HCT116 (cell line): ENCODE results near the gene A4GALT. TPM values are rescaled to one million over a fixed set of nuclear protein-coding genes. Genes with fewer than 3 reads are reported as not detected.

Experiments used
- ATAC-seq: fragments of 200-7000 bp; cut with Tn5 transposase; 2 replicates; pipeline ENCODE4 v1.9.1; 2020; ENCODE audit warnings: mild to moderate bottlenecking, moderate library complexity
- BruUV-seq: library from RNA; stranded (reverse); fragments of 400-500 nt; replicated peaks from 2 replicates; lab custom pipeline; 2021; lab: Mats Ljungman, UMichigan
- CTCF ChIA-PET: fragments of 300-600 bp; sonication (Branson Sonifier 250); formaldehyde crosslinking; loops from one replicate; lab custom pipeline; 2021; ENCODE audit warnings: antibody characterized with exemption; lab: Charles Lee
- POLR2A ChIA-PET: fragments of 300-600, 350-600 bp; sonication (Branson Sonifier 250); formaldehyde crosslinking; loops from one replicate; lab custom pipeline; 2021; ENCODE audit warnings: antibody characterized with exemption; lab: Charles Lee
- RAD21 ChIA-PET, 2 experiments: fragments of 300-600 bp; sonication (Branson Sonifier 250); formaldehyde crosslinking; loops; one replicate each; lab custom pipeline; 2023; ENCODE audit warnings: low total read pairs in 2 of 2; ENCODE audit not compliant: uncharacterized antibody in 2 of 2, unreplicated experiment in 2 of 2, low non-redundant PET in 1 of 2; lab: Charles Lee
- DNase-seq: peaks from one replicate; pipeline ENCODE4 v3.0.0-alpha.2; 2010; ENCODE audit warnings: low read depth, low spot score
- H2AFZ ChIP-seq: fragments of 200-600 bp; shearing (Covaris generic), sonication (generic); 2 replicates; pipeline ENCODE4 v1.6.1; 2017; ENCODE audit warnings: low read depth, mixed run types, mixed read lengths, antibody characterized with exemption, low read length; ENCODE audit not compliant: poor library complexity, severe bottlenecking
- H3K27ac ChIP-seq: 2 replicates; pipeline ENCODE4 v1.5.1; 2012; ENCODE audit warnings: low read depth, low read length
- H3K27me3 ChIP-seq: fragments of 200-600 bp; sonication (generic); 2 replicates; pipeline ENCODE4 v1.6.1; 2016; ENCODE audit warnings: mixed run types, low read length, mixed read lengths; ENCODE audit not compliant: insufficient read depth
- H3K36me3 ChIP-seq, 2 experiments: fragments of 200-500 bp in 1 of 2; fragments of 200-600 bp in 1 of 2; sonication (Bioruptor generic) in 1 of 2; sonication (generic) in 1 of 2; 2 replicates each; pipeline versions ENCODE4 v1.5.1 to v1.6.1; 2014 to 2016; ENCODE audit warnings: low read length in 2 of 2, inconsistent platforms in 1 of 2, mixed read lengths in 1 of 2, mixed run types in 1 of 2; ENCODE audit not compliant: insufficient read depth in 2 of 2, control insufficient read depth in 1 of 2
- H3K4me1 ChIP-seq, 2 experiments: fragments of 200-600 bp in 1 of 2; sonication (generic) in 1 of 2; 2 replicates each; pipeline versions ENCODE4 v1.5.1 to v1.6.1; 2012 to 2017; ENCODE audit warnings: low read length in 2 of 2, inconsistent platforms in 1 of 2, mild to moderate bottlenecking in 1 of 2, mixed read lengths in 1 of 2, mixed run types in 1 of 2, moderate library complexity in 1 of 2; ENCODE audit not compliant: insufficient read depth in 2 of 2, control insufficient read depth in 1 of 2
- H3K4me2 ChIP-seq: fragments of 200-600 bp; sonication (generic); 2 replicates; pipeline ENCODE4 v1.6.1; 2017; ENCODE audit warnings: mixed run types, low read length, mixed read lengths
- H3K4me3 ChIP-seq, 2 experiments: fragments of 200-600 bp in 1 of 2; sonication (generic) in 1 of 2; replicated peaks in 1 of 2; 2 replicates each; pipeline ENCODE4 v1.5.1; 2011 to 2016; ENCODE audit warnings: low read length in 2 of 2, control low read depth in 1 of 2, low read depth in 1 of 2, mild to moderate bottlenecking in 1 of 2, mixed read lengths in 1 of 2, mixed run types in 1 of 2
- H3K79me2 ChIP-seq: fragments of 200-600 bp; sonication (generic); 2 replicates; pipeline ENCODE4 v1.6.1; 2017; ENCODE audit warnings: mild to moderate bottlenecking, mixed run types, low read length, moderate library complexity, mixed read lengths; ENCODE audit not compliant: insufficient read depth
- H3K9ac ChIP-seq: fragments of 200-600 bp; sonication (generic); 2 replicates; pipeline ENCODE4 v1.6.1; 2016; ENCODE audit warnings: low read length, mixed read lengths
- H3K9me2 ChIP-seq: fragments of 200-600 bp; sonication (generic), shearing (Covaris generic); 2 replicates; pipeline ENCODE4 v1.6.1; 2017; ENCODE audit warnings: mixed run types, mild to moderate bottlenecking, moderate library complexity; ENCODE audit not compliant: insufficient read depth
- H3K9me3 ChIP-seq, 2 experiments: fragments of 200-500 bp in 1 of 2; fragments of 200-600 bp in 1 of 2; sonication (Bioruptor generic) in 1 of 2; sonication (generic) in 1 of 2; 2 replicates each; pipeline ENCODE4 v1.6.1; 2014 to 2017; ENCODE audit warnings: low read length in 2 of 2, mixed read lengths in 2 of 2, inconsistent platforms in 1 of 2, low read depth in 1 of 2, mild to moderate bottlenecking in 1 of 2, mixed run types in 1 of 2, moderate library complexity in 1 of 2; ENCODE audit not compliant: control insufficient read depth in 1 of 2, insufficient read depth in 1 of 2
- H4K20me1 ChIP-seq: fragments of 200-600 bp; sonication (generic), shearing (Covaris generic); 2 replicates; pipeline ENCODE4 v1.6.1; 2017; ENCODE audit warnings: mixed run types, mild to moderate bottlenecking, moderate library complexity; ENCODE audit not compliant: insufficient read depth
- CBX3 ChIP-seq: IDR thresholded peaks from 2 replicates; pipeline ENCODE4 v1.6.1; 2012; ENCODE audit warnings: low read depth
- CTCF ChIP-seq, 3 experiments: fragments of 200-600 bp in 1 of 3; sonication (generic) in 1 of 3; IDR thresholded peaks in 2 of 3; conservative IDR thresholded peaks in 1 of 3; 2 replicates each; pipeline ENCODE4 v1.5.1; 2012 to 2017; ENCODE audit warnings: low read depth in 2 of 3, low read length in 2 of 3, antibody characterized with exemption in 1 of 3, borderline replicate concordance in 1 of 3, control low read depth in 1 of 3, mild to moderate bottlenecking in 1 of 3, mixed read lengths in 1 of 3, mixed run types in 1 of 3, moderate library complexity in 1 of 3; ENCODE audit not compliant: insufficient read depth in 1 of 3
- EGR1 ChIP-seq: IDR thresholded peaks from 2 replicates; pipeline ENCODE4 v1.6.1; 2012; ENCODE audit warnings: low read depth
- EZH2 ChIP-seq: fragments of 200-600 bp; sonication (generic); IDR thresholded peaks from 2 replicates; pipeline ENCODE4 v1.6.1; 2017; ENCODE audit warnings: antibody characterized with exemption, mixed run types
- FOSL1 ChIP-seq: IDR thresholded peaks from 2 replicates; pipeline ENCODE4 v1.6.1; 2012; ENCODE audit warnings: low read depth
- JUND ChIP-seq: IDR thresholded peaks from 2 replicates; pipeline ENCODE4 v1.6.1; 2012
- RAD21 ChIP-seq: IDR thresholded peaks from 2 replicates; pipeline ENCODE4 v1.6.1; 2012; ENCODE audit warnings: low read depth, mild to moderate bottlenecking
- SIN3A ChIP-seq: IDR thresholded peaks from 2 replicates; pipeline ENCODE4 v1.6.1; 2012; ENCODE audit warnings: low read depth
- SP1 ChIP-seq: IDR thresholded peaks from 2 replicates; pipeline ENCODE4 v1.6.1; 2012; ENCODE audit warnings: low read depth
- YY1 ChIP-seq: IDR thresholded peaks from 2 replicates; pipeline ENCODE4 v1.6.1; 2011; ENCODE audit warnings: low read length, low read depth, moderate library complexity, mild to moderate bottlenecking; ENCODE audit not compliant: insufficient replicate concordance; ENCODE audit errors: extremely low read depth
- ZFX ChIP-seq: fragments of 450-650 bp; IDR thresholded peaks from 2 replicates; pipeline ENCODE4 v1.6.1; 2017
- intact Hi-C: fragments of 100-400 bp; cut with micrococcal nuclease; formaldehyde crosslinking; loops from 2 replicates; pipeline ENCODE4 v1.10.0; 2022
- total RNA-seq: library from RNA; stranded (reverse); gene quantifications from one replicate; pipeline ENCODE4 v1.2.1, GENCODE V29; 2021; ENCODE audit not compliant: unreplicated experiment

Gene A4GALT
- total RNA-seq, 1 experiment from 2014 or later = 16.0 TPM

- DNase-seq = no peak
- intact Hi-C loops = no loop called here
- H3K9me3 ChIP-seq = no peaks in the 10 kb centered on the region
- ChIA-PET RAD21 (no interaction called here), POLR2A (interaction anchor here (1.6 kb wide), 1 partner anchor 39 kb away, joined by 4 read pairs; no protein-coding TSS in a partner anchor), CTCF (no interaction called here)
- no TSS peak for BruUV-seq
- H3K4me3 ChIP-seq = no peak overlapping the region
- H3K4me1 ChIP-seq = peaks cover 5 to 11% of the 10 kb centered on the region in 2 experiments; a peak in 2 of 4 replicates
- H3K9ac ChIP-seq = no peak overlapping the region
- H3K36me3 ChIP-seq = no peaks in the 10 kb centered on the region
- H3K79me2 ChIP-seq = no peaks in the 10 kb centered on the region
- H3K9me2 ChIP-seq = no peaks in the 10 kb centered on the region
- H3K27ac ChIP-seq = no peak overlapping the region
- TF ChIP-seq EZH2 (no peak), FOSL1 (no peak), JUND (no peak), SIN3A (no peak), EGR1 (no peak), CTCF (IDR thresholded peaks at IDR 0.05 in 2 of 3, conservative IDR thresholded peaks at IDR 0.05 in 1 of 3; ENCODE audit: borderline replicate concordance in 1 of 3, insufficient read depth in 1 of 3, low read depth in 2 of 3, low read length in 2 of 3) (no peak), SP1 (no peak), ZFX (no peak), CBX3 (no peak), RAD21 (no peak), YY1 (no peak)
- H2AFZ ChIP-seq = no peak overlapping the region
- H3K27me3 ChIP-seq = no peaks in the 10 kb centered on the region
- ATAC-seq = no peak
- no peak overlapping the region for H3K4me2 ChIP-seq
- no peaks in the 10 kb centered on the region for H4K20me1 ChIP-seq
These were observed 66.1 kb downstream of the A4GALT start for GRCh38 chr22:42654436-42655073.
